ENCODE measurements around the gene MUC5B. TPM values are rescaled to one million over a fixed set of nuclear protein-coding genes. Genes with fewer than 3 reads are reported as not detected.

Gene MUC5B
- polyA plus RNA-seq, 1 donor, result 1.9 TPM

DNA sequence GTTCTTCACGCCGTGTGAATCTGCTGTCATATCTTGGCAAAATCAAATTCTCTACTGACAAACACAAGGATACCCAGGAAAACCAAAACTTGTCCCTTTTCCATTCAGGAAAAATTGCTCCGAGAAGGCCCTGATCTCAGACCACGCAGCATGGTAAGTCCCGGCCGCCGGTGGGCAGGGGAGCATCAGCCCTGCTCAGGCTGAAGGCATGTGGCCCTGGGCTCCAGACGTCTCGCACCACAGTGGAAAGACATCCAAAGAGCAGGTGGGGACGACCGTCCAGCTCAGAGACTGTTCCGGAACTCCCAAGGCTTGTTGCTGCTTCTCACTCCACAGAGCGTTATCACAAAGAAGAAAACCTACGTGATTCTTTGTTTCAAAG is 56.8 kb downstream of the MUC5B start:
- Histone ChIP-seq H3K4me3 (ENCODE audit: low read length) (no peak overlapping the region), H3K4me1 (ENCODE audit: control insufficient read depth, insufficient read depth, low read length) (no peaks in the 10 kb centered on the region), H3K36me3 (ENCODE audit: control insufficient read depth, insufficient read depth, low read length) (peaks cover 75% of the 10 kb centered on the region), H3K9me3 (ENCODE audit: control insufficient read depth, low read depth, low read length) (no peaks in the 10 kb centered on the region), H3K27me3 (ENCODE audit: control insufficient read depth, insufficient read depth, low read length) (no peaks in the 10 kb centered on the region), H3K27ac (ENCODE audit: low read length) (no peak overlapping the region)
- DNase-seq, result no peak
- WGBS (ENCODE audit: insufficient coverage, low lambda C conversion rate), result 100% methylated on average over 1 of the region's 14 CpGs

DNA sequence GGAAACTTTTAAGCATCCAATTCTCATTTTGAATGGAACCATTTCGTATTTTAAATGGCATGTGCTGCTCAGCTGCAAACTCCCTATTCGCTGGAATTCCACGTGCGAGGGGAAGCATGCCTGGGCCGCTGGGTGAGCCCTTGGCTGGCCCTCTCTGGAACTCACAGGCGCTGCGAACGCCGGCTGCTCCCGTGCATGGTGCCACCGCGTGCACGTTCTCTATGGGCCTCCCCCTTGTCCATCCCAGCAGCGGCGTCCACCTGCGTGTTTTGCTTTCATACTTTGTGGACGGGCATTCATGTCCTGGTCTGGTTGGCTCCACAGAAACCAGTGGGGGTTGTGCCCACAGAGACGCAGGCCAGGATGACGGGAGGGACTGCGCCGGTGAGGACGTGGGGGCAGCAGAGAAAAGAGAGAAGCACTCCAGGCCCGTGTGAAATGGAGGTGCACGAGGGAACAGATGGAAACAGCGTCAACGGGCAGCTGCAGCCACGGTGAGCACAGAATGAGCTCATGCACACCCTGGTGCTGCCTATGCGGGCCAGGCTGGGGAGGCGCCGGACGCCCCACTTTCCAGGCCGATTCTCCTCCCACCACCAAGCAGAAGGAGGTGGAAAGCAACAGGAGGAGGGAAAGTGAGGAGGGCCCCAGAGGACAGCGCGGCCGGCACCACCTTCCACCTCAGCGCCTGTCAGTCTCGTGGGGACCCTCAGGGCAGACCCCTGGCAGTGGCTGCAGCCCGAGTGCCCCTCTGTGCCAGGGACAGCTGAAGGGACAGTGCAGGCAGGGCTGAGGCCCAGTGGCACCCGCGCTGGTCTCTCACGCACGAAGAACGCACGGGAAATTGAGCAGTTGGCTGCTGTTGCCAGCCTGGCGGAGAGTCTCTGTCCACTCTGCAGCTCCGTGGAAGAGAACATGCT is 57.5 kb downstream of the MUC5B start:
- WGBS (ENCODE audit: insufficient coverage, low lambda C conversion rate), result 83% methylated on average over 1 of the region's 46 CpGs
- H3K27ac ChIP-seq (ENCODE audit: low read length), result no peak overlapping the region

GRCh38 chr11:1281326-1281973 is 58.6 kb downstream of the MUC5B start:
- H3K27me3 ChIP-seq (ENCODE audit: control insufficient read depth, insufficient read depth, low read length), result no peaks in the 10 kb centered on the region
- no CpG with 5 or more reads among the region's 33 CpGs for WGBS (ENCODE audit: insufficient coverage, low lambda C conversion rate)

More for the DNA sequence above, 57.5 kb downstream of the MUC5B start:
- H3K36me3 ChIP-seq (ENCODE audit: control insufficient read depth, insufficient read depth, low read length), result peaks cover 77% of the 10 kb centered on the region
- H3K27me3 ChIP-seq (ENCODE audit: control insufficient read depth, insufficient read depth, low read length), result no peaks in the 10 kb centered on the region
- H3K9me3 ChIP-seq (ENCODE audit: control insufficient read depth, low read depth, low read length), result no peaks in the 10 kb centered on the region
- DNase-seq, result no peak
- H3K4me1 ChIP-seq (ENCODE audit: control insufficient read depth, insufficient read depth, low read length), result no peaks in the 10 kb centered on the region
- no peak overlapping the region for H3K4me3 ChIP-seq (ENCODE audit: low read length)

DNA sequence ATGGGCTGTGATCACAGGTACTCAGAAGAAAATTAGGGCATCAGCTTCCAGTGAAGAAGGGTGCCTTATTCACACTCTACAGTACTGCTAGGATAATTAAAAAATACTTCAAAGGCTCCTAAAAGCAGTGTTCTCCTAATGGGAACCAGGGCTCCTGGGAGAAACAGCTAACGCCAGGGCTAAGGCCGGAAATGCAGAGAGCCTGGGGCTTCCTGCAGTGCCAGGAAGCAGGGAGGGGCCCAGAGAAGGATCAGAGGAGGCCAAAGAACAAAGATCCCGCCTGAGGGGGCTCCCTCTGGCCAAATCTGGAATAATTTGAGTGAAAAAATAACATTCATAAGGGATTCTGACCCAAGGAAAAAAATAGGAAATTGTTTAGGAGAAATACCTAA is 59.1 kb downstream of the MUC5B start:
- DNase-seq, result no peak

More at GRCh38 chr11:1281326-1281973, 58.6 kb downstream of the MUC5B start:
- Histone ChIP-seq H3K4me3 (ENCODE audit: low read length) (no peak overlapping the region), H3K9me3 (ENCODE audit: control insufficient read depth, low read depth, low read length) (no peaks in the 10 kb centered on the region), H3K27ac (ENCODE audit: low read length) (no peak overlapping the region), H3K36me3 (ENCODE audit: control insufficient read depth, insufficient read depth, low read length) (peaks cover 76% of the 10 kb centered on the region), H3K4me1 (ENCODE audit: control insufficient read depth, insufficient read depth, low read length) (no peaks in the 10 kb centered on the region)
- no peak for DNase-seq

GRCh38 chr11:1283091-1283511 is 60.2 kb downstream of the MUC5B start:
- no CpG with 5 or more reads among the region's 18 CpGs for WGBS (ENCODE audit: insufficient coverage, low lambda C conversion rate)
- no peaks in the 10 kb centered on the region for H3K4me1 ChIP-seq (ENCODE audit: control insufficient read depth, insufficient read depth, low read length)
- no peak overlapping the region for H3K4me3 ChIP-seq (ENCODE audit: low read length)
- H3K27me3 ChIP-seq (ENCODE audit: control insufficient read depth, insufficient read depth, low read length), result no peaks in the 10 kb centered on the region
- peaks cover 76% of the 10 kb centered on the region for H3K36me3 ChIP-seq (ENCODE audit: control insufficient read depth, insufficient read depth, low read length)
- H3K27ac ChIP-seq (ENCODE audit: low read length), result no peak overlapping the region
- no peak for DNase-seq
- H3K9me3 ChIP-seq (ENCODE audit: control insufficient read depth, low read depth, low read length), result no peaks in the 10 kb centered on the region

More for the DNA sequence above, 59.1 kb downstream of the MUC5B start:
- Histone ChIP-seq H3K36me3 (ENCODE audit: control insufficient read depth, insufficient read depth, low read length) (peaks cover 75% of the 10 kb centered on the region), H3K27ac (ENCODE audit: low read length) (no peak overlapping the region), H3K9me3 (ENCODE audit: control insufficient read depth, low read depth, low read length) (no peaks in the 10 kb centered on the region), H3K27me3 (ENCODE audit: control insufficient read depth, insufficient read depth, low read length) (no peaks in the 10 kb centered on the region), H3K4me1 (ENCODE audit: control insufficient read depth, insufficient read depth, low read length) (no peaks in the 10 kb centered on the region), H3K4me3 (ENCODE audit: low read length) (no peak overlapping the region)
- WGBS (ENCODE audit: insufficient coverage, low lambda C conversion rate), result no CpG with 5 or more reads among the region's 3 CpGs

DNA sequence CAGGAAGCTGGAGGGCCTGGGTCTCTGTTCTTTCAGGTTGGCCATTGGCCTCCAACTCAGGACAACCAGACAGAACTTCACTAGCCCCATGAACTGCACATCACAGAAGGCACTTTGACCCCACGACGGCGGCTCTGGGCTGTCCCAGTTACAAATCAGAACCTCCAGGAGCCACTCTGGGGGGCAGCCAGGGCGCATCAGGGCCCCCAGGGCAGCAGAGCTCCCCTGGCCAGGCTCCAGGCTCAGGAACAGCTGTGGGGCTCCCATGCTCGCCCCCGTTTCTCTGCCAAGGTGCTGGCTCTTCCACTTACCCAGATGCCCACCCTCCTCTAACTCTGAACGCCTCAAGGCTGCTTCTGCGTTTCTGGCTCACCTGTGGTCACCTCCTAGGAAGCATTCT is 61.0 kb downstream of the MUC5B start:
- H3K27me3 ChIP-seq (ENCODE audit: control insufficient read depth, insufficient read depth, low read length), result no peaks in the 10 kb centered on the region
- no peaks in the 10 kb centered on the region for H3K9me3 ChIP-seq (ENCODE audit: control insufficient read depth, low read depth, low read length)
- no peak overlapping the region for H3K4me3 ChIP-seq (ENCODE audit: low read length)
- no peaks in the 10 kb centered on the region for H3K4me1 ChIP-seq (ENCODE audit: control insufficient read depth, insufficient read depth, low read length)
- H3K36me3 ChIP-seq (ENCODE audit: control insufficient read depth, insufficient read depth, low read length), result peaks cover 79% of the 10 kb centered on the region
- no peak overlapping the region for H3K27ac ChIP-seq (ENCODE audit: low read length)
- DNase-seq, result no peak
- WGBS (ENCODE audit: insufficient coverage, low lambda C conversion rate), result no CpG with 5 or more reads among the region's 8 CpGs

GRCh38 chr11:1285316-1285744 is 62.5 kb downstream of the MUC5B start:
- no peaks in the 10 kb centered on the region for H3K4me1 ChIP-seq (ENCODE audit: control insufficient read depth, insufficient read depth, low read length)
- H3K27ac ChIP-seq (ENCODE audit: low read length), result no peak overlapping the region
- no peaks in the 10 kb centered on the region for H3K9me3 ChIP-seq (ENCODE audit: control insufficient read depth, low read depth, low read length)
- no CpG with 5 or more reads among the region's 23 CpGs for WGBS (ENCODE audit: insufficient coverage, low lambda C conversion rate)
- no peaks in the 10 kb centered on the region for H3K27me3 ChIP-seq (ENCODE audit: control insufficient read depth, insufficient read depth, low read length)
- peaks cover 79% of the 10 kb centered on the region for H3K36me3 ChIP-seq (ENCODE audit: control insufficient read depth, insufficient read depth, low read length)
- no peak overlapping the region for H3K4me3 ChIP-seq (ENCODE audit: low read length)
- DNase-seq, result no peak

GRCh38 chr11:1285876-1286275 is 63.0 kb downstream of the MUC5B start:
- H3K27me3 ChIP-seq (ENCODE audit: control insufficient read depth, insufficient read depth, low read length), result no peaks in the 10 kb centered on the region
- no peak overlapping the region for H3K4me3 ChIP-seq (ENCODE audit: low read length)
- DNase-seq, result no peak
- no peaks in the 10 kb centered on the region for H3K9me3 ChIP-seq (ENCODE audit: control insufficient read depth, low read depth, low read length)
- peaks cover 80% of the 10 kb centered on the region for H3K36me3 ChIP-seq (ENCODE audit: control insufficient read depth, insufficient read depth, low read length)
- no peak overlapping the region for H3K27ac ChIP-seq (ENCODE audit: low read length)
- H3K4me1 ChIP-seq (ENCODE audit: control insufficient read depth, insufficient read depth, low read length), result no peaks in the 10 kb centered on the region
- WGBS (ENCODE audit: insufficient coverage, low lambda C conversion rate), result no CpG with 5 or more reads among the region's 17 CpGs

- peaks cover 78% of the 10 kb centered on the region for H3K36me3 ChIP-seq (ENCODE audit: control insufficient read depth, insufficient read depth, low read length)
- no peak overlapping the region for H3K27ac ChIP-seq (ENCODE audit: low read length)
- H3K27me3 ChIP-seq (ENCODE audit: control insufficient read depth, insufficient read depth, low read length), result no peaks in the 10 kb centered on the region
- no peak overlapping the region for H3K4me3 ChIP-seq (ENCODE audit: low read length)
- DNase-seq, result no peak
- no peaks in the 10 kb centered on the region for H3K4me1 ChIP-seq (ENCODE audit: control insufficient read depth, insufficient read depth, low read length)
- WGBS (ENCODE audit: insufficient coverage, low lambda C conversion rate), result no CpG with 5 or more reads among the region's 9 CpGs
- no peaks in the 10 kb centered on the region for H3K9me3 ChIP-seq (ENCODE audit: control insufficient read depth, low read depth, low read length)
These were observed 65.1 kb downstream of the MUC5B start for GRCh38 chr11:1287928-1288327.

GRCh38 chr11:1288426-1289151 is 65.7 kb downstream of the MUC5B start:
- Histone ChIP-seq H3K36me3 (ENCODE audit: control insufficient read depth, insufficient read depth, low read length) (peaks cover 78% of the 10 kb centered on the region), H3K27me3 (ENCODE audit: control insufficient read depth, insufficient read depth, low read length) (no peaks in the 10 kb centered on the region), H3K9me3 (ENCODE audit: control insufficient read depth, low read depth, low read length) (no peaks in the 10 kb centered on the region), H3K27ac (ENCODE audit: low read length) (no peak overlapping the region), H3K4me3 (ENCODE audit: low read length) (no peak overlapping the region), H3K4me1 (ENCODE audit: control insufficient read depth, insufficient read depth, low read length) (no peaks in the 10 kb centered on the region)
- no CpG with 5 or more reads among the region's 30 CpGs for WGBS (ENCODE audit: insufficient coverage, low lambda C conversion rate)
- DNase-seq, result no peak

Data from large intestine (tissue), 3 donors.